OCI-LY1 (cell line): Measurements from ENCODE around the gene TMEM220.

Experiments
- H2AFZ ChIP-seq: fragments of 200-600 bp; sonication (generic), shearing (Covaris generic); 2 replicates; pipeline ENCODE4 v1.6.0; 2014; ENCODE audit warnings: antibody characterized with exemption, mild to moderate bottlenecking, low read length
- H3F3A ChIP-seq: fragments of 200-600 bp; sonication (generic), shearing (Covaris generic); 2 replicates; pipeline ENCODE4 v1.6.0; 2014; ENCODE audit warnings: mild to moderate bottlenecking, antibody characterized with exemption, low read length, moderate library complexity; ENCODE audit not compliant: insufficient read depth
- H3K27ac ChIP-seq: fragments of 200-600 bp; sonication (generic); 2 replicates; pipeline ENCODE4 v1.5.1; 2014; ENCODE audit warnings: low read length, mixed run types, mild to moderate bottlenecking, low read depth; ENCODE audit not compliant: poor library complexity, severe bottlenecking
- H3K27me3 ChIP-seq: fragments of 200-600 bp; sonication (generic); 2 replicates; pipeline ENCODE4 v1.6.0; 2014; ENCODE audit warnings: antibody characterized with exemption, mild to moderate bottlenecking, low read length, moderate library complexity; ENCODE audit not compliant: insufficient read depth
- H3K36me3 ChIP-seq: fragments of 200-600 bp; sonication (generic); 2 replicates; pipeline ENCODE4 v1.6.1; 2014; ENCODE audit warnings: mild to moderate bottlenecking, antibody characterized with exemption, low read length, moderate library complexity, mixed read lengths; ENCODE audit not compliant: insufficient read depth
- H3K4me1 ChIP-seq: fragments of 200-600 bp; sonication (generic); 2 replicates; pipeline ENCODE4 v1.5.1; 2014; ENCODE audit warnings: mild to moderate bottlenecking, low read length, moderate library complexity; ENCODE audit not compliant: insufficient read depth, severe bottlenecking
- H3K4me2 ChIP-seq: fragments of 200-600 bp; sonication (generic), shearing (Covaris generic); 2 replicates; pipeline ENCODE4 v1.6.1; 2014; ENCODE audit warnings: low read length
- H3K4me3 ChIP-seq: fragments of 200-600 bp; sonication (generic); 2 replicates; pipeline ENCODE4 v1.5.1; 2014; ENCODE audit warnings: low read length, low read depth, mild to moderate bottlenecking, mixed read lengths; ENCODE audit not compliant: poor library complexity, severe bottlenecking
- H3K79me2 ChIP-seq: fragments of 200-600 bp; shearing (Covaris generic); 2 replicates; pipeline ENCODE4 v1.6.1; 2016; ENCODE audit warnings: mixed run types, low read length, mixed read lengths; ENCODE audit not compliant: insufficient read depth
- H3K9ac ChIP-seq: fragments of 200-600 bp; sonication (generic), shearing (Covaris generic); 2 replicates; pipeline ENCODE4 v1.6.1; 2014; ENCODE audit warnings: mild to moderate bottlenecking, low read length, mixed read lengths
- H3K9me2 ChIP-seq: fragments of 200-600 bp; sonication (generic), shearing (Covaris generic); 2 replicates; pipeline ENCODE4 v1.6.1; 2014; ENCODE audit warnings: low read depth, mild to moderate bottlenecking, low read length, mixed read lengths
- H3K9me3 ChIP-seq: fragments of 200-600 bp; shearing (Covaris generic); 2 replicates; pipeline ENCODE4 v1.6.1; 2014; ENCODE audit warnings: low read length, mixed read lengths
- H4K20me1 ChIP-seq: fragments of 200-600 bp; sonication (generic), shearing (Covaris generic); 2 replicates; pipeline ENCODE4 v1.6.0; 2016; ENCODE audit warnings: mild to moderate bottlenecking, low read length; ENCODE audit not compliant: insufficient read depth
- CTCF ChIP-seq: fragments of 200-600 bp; sonication (generic), shearing (Covaris generic); IDR thresholded peaks from 2 replicates; pipeline ENCODE4 v1.5.1; 2017; ENCODE audit warnings: mild to moderate bottlenecking, antibody characterized with exemption, low read length, moderate library complexity, mixed read lengths
- EZH2 ChIP-seq: fragments of 200-600 bp; sonication (generic), shearing (Covaris generic); IDR thresholded peaks from 2 replicates; pipeline ENCODE4 v1.8.0; 2017; ENCODE audit warnings: borderline replicate concordance, mixed run types, mild to moderate bottlenecking, antibody characterized with exemption, low read length, moderate library complexity, mixed read lengths

TMEM220 gene

DNA sequence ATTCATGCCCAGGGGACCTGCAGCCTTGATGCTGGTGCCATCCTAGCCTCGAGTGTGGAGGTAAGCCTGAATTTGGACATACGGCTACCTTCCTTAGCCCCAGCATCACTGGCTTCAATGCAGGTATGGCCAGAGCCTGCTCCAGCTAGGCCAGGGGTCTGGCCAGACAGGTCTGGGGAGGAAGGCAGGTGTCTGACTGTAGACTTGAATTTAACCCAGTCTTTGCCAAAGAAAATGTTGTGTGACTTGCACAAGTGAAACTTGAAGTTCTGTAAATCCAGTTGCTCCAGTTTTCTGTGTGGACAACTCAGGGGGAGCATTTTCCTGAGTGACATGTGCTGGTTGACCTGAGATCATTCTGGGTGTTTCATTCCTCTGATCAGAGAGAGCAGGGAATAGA, 41.3 kb upstream of the TMEM220 start:
- Histone ChIP-seq H3K9me2 (no peaks in the 10 kb centered on the region), H3K27me3 (peaks cover 3% of the 10 kb centered on the region; the same call in 1 of the 2 replicates), H3K4me3 (no peak overlapping the region), H3F3A (no peaks in the 10 kb centered on the region), H3K9me3 (no peaks in the 10 kb centered on the region), H3K36me3 (no peaks in the 10 kb centered on the region), H3K4me2 (no peak overlapping the region), H3K4me1 (no peaks in the 10 kb centered on the region), H2AFZ (no peak overlapping the region), H3K9ac (no peak overlapping the region), H3K79me2 (no peaks in the 10 kb centered on the region), H4K20me1 (no peaks in the 10 kb centered on the region), H3K27ac (no peak overlapping the region)
- TF ChIP-seq CTCF: no peak
- TF ChIP-seq EZH2: no peak

DNA sequence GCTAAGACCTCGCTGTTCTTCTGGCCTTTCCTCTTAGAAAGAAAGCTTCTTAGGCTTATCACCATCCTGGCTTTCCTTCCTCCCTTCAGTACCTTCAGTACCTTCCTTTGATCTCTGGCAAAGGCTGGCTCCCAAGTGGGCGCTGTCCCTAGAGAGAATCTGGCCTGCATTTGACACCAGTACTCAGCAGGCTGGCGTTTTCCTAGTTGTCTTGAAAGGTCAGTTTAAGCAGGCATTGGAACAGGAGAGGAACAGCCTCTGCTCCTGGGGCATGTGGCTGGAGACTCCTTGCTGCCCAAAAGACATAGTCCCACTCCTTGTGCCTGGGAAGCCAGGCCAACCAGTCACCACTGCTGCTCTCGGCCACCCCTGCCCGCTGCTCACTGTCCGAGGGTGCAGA, 40.0 kb upstream of the TMEM220 start:
- H3K79me2 ChIP-seq: no peaks in the 10 kb centered on the region
- no peaks in the 10 kb centered on the region for H3K36me3 ChIP-seq
- no peaks in the 10 kb centered on the region for H3K9me3 ChIP-seq
- no peaks in the 10 kb centered on the region for H3K4me1 ChIP-seq
- H2AFZ ChIP-seq: no peak overlapping the region
- TF ChIP-seq EZH2 (no peak), CTCF (no peak)
- no peaks in the 10 kb centered on the region for H3K9me2 ChIP-seq
- H3F3A ChIP-seq: no peaks in the 10 kb centered on the region
- no peak overlapping the region for H3K4me3 ChIP-seq
- no peaks in the 10 kb centered on the region; the same call in 1 of the 2 replicates for H3K27me3 ChIP-seq
- H3K27ac ChIP-seq: no peak overlapping the region
- H3K4me2 ChIP-seq: no peak overlapping the region
- no peaks in the 10 kb centered on the region for H4K20me1 ChIP-seq
- H3K9ac ChIP-seq: no peak overlapping the region

GRCh38 chr17:10768750-10769251, 39.0 kb upstream of the TMEM220 start:
- no peaks in the 10 kb centered on the region for H3K4me1 ChIP-seq
- H3K27me3 ChIP-seq: no peaks in the 10 kb centered on the region; the same call in 1 of the 2 replicates
- no peak overlapping the region for H2AFZ ChIP-seq
- no peak overlapping the region for H3K9ac ChIP-seq
- H3K9me3 ChIP-seq: no peaks in the 10 kb centered on the region
- no peaks in the 10 kb centered on the region for H3K9me2 ChIP-seq
- no peak overlapping the region for H3K27ac ChIP-seq
- no peak overlapping the region for H3K4me2 ChIP-seq
- no peaks in the 10 kb centered on the region for H3F3A ChIP-seq
- no peaks in the 10 kb centered on the region for H3K79me2 ChIP-seq
- no peaks in the 10 kb centered on the region for H4K20me1 ChIP-seq
- TF ChIP-seq CTCF (no peak), EZH2 (no peak)
- H3K36me3 ChIP-seq: no peaks in the 10 kb centered on the region
- H3K4me3 ChIP-seq: no peak overlapping the region
